Lower lobe of right lung (tissue), 2 donors: ENCODE data around the gene TUBA3E. TPM values are rescaled to one million over a fixed set of nuclear protein-coding genes. Genes with fewer than 3 reads are reported as not detected.
"Not testable (repeated sequence)": the region's sequence is repeated elsewhere in the genome, so short reads cannot be mapped to it uniquely, and the experiment has no call there.

Experiments
- ATAC-seq, 2 donors: fragments of 200-7000 bp; cut with Tn5 transposase; one replicate each; pipeline ENCODE4 v1.9.1; 2020 to 2022; ENCODE audit warnings: mild to moderate bottlenecking in 2 of 2, moderate library complexity in 2 of 2
- DNase-seq: peaks from one replicate; pipeline ENCODE4 v3.0.0-alpha.2; 2020
- H3K27ac ChIP-seq: fragments of 200-600 bp; one replicate; pipeline ENCODE4 v1.8.0; 2022
- H3K27me3 ChIP-seq: fragments of 200-600 bp; one replicate; pipeline ENCODE4 v1.8.0; 2022; ENCODE audit warnings: low read depth
- H3K36me3 ChIP-seq: fragments of 200-600 bp; one replicate; pipeline ENCODE4 v1.8.0; 2022; ENCODE audit warnings: mild to moderate bottlenecking
- H3K4me1 ChIP-seq: fragments of 200-600 bp; one replicate; pipeline ENCODE4 v1.8.0; 2022
- H3K4me3 ChIP-seq: fragments of 200-600 bp; one replicate; pipeline ENCODE4 v1.8.0; 2022; ENCODE audit warnings: mild to moderate bottlenecking
- H3K9me3 ChIP-seq: fragments of 200-600 bp; one replicate; pipeline ENCODE4 v1.8.0; 2022
- intact Hi-C: fragments of 100-400 bp; cut with DNase I; formaldehyde crosslinking; loops from one replicate; pipeline ENCODE4 v1.11.0; 2022
- total RNA-seq: library from RNA; stranded (reverse); fragmentation: NEBNext Ultra II Directional; extraction: Animal tissue kit (Norgen Biotek cat#: 25700); gene quantifications from one replicate; pipeline ENCODE4 v1.2.1, GENCODE V29; 2021
- TF ChIP-seq, protein P1 (sequence below): fragments of 200-600 bp; IDR thresholded peaks from one replicate; pipeline ENCODE4 v1.8.0; 2022; ENCODE audit warnings: antibody characterized with exemption, mild to moderate bottlenecking
- donor health status: DM: no; HTN: yes; CAD: no; lungs with severe emphysema.

TUBA3E gene
- total RNA-seq, 1 donor from 2014 or later: not detected

DNA sequence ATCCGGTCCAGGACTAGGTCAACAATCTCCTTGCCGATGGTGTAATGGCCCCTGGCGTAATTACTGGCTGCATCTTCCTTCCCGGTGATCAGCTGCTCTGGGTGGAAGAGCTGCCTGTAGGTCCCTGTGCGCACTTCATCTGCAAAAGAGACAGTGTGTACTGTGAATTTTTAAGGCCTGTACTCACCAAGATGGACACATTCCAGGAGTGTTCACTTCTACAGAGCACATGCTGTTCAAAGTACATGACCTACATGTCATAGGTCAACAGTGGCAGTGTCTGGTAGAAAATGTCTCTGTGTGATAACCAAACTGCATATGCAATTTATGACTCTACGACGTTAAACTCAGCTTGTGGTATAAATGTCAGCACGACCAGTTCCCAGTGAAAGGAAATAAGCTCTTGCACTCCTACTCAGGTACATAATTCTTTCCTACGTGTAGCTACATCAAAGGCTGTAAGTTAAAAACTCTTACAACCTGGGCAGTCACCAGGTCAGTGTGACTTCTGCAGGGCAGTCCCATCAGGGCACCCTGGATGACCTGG is 3.1 kb downstream of the TUBA3E start:
- H3K9me3 ChIP-seq, H3K4me3 ChIP-seq, ATAC-seq, H3K27me3 ChIP-seq, DNase-seq, H3K36me3 ChIP-seq, H3K4me1 ChIP-seq, H3K27ac ChIP-seq, intact Hi-C loops: not testable (repeated sequence)

DNA sequence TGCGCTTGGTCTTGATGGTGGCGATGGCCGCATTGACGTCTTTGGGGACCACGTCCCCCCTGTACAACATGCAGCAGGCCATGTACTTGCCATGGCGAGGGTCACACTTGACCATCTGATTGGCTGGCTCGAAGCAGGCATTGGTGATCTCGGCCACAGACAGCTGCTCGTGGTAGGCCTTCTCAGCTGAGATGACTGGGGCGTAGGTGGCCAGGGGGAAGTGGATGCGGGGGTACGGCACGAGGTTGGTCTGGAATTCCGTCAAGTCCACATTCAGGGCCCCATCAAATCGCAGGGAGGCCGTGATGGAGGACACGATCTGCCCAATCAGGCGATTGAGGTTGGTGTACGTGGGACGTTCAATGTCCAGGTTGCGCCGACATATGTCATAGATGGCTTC is 4.4 kb downstream of the TUBA3E start:
- H3K36me3 ChIP-seq, ATAC-seq, DNase-seq, H3K27ac ChIP-seq, intact Hi-C loops, H3K4me1 ChIP-seq, H3K4me3 ChIP-seq, H3K9me3 ChIP-seq, H3K27me3 ChIP-seq: not testable (repeated sequence)

DNA sequence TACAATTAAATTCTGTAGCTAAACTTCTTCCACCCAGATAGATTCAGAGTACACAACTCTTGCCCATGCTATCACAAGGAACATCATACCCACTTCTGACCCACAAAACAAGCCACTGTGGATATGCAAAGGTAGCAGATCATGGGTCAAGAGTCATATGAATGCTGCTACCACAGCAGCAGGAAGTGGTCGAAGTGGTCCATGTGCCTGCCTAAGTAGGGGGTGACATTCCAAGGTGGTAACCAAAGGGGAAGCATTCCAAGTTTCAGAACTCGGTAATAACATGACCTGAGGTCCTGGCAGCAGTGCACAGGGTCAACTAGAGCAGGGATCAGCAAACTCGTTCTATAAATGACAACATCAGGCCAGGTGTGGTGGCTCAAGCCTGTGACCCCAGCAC is 5.8 kb downstream of the TUBA3E start:
- H3K4me1 ChIP-seq, intact Hi-C loops, ATAC-seq, H3K27ac ChIP-seq, H3K27me3 ChIP-seq, H3K36me3 ChIP-seq, H3K9me3 ChIP-seq, DNase-seq, H3K4me3 ChIP-seq: not testable (repeated sequence)

DNA sequence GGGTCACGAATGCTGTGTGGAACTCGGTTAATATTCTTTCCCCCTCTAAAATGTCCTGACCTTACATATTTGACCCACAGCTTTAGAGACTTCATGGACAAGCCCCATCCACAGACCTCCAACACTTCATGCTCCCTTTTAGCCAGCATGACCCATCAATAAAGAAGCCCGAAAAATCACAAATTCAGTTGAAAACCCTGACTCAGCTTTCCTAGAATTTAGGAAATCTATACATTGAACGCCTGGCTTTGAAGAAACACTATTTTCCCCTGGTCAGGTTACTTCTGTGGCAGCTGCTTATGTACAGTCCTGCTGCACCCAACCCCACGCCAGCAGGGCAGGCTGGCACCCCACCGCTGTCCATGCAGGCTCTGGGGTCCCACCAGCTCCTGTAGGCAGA is 6.9 kb downstream of the TUBA3E start:
- H3K36me3 ChIP-seq, H3K4me3 ChIP-seq, intact Hi-C loops, DNase-seq, H3K4me1 ChIP-seq, ATAC-seq, H3K27me3 ChIP-seq, H3K9me3 ChIP-seq, H3K27ac ChIP-seq: not testable (repeated sequence)

DNA sequence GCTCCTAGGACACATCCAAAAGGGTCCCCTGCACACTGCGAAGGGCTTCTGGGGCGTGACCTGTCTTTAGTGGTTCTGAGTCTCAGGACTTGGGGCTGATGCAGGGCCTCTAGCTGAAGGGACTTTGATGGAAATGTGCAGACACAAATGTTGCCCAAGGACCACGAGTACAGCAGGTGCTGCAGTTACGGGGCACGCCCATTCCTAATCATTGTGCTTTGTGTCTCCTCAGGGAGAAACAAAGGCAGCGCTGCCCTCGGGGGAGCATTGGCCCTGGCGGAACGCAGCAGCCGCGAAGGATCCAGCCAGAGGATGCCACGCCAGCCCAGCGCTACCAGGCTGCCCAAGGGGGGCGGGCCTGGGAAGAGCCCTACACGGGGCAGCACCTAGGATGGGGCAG is 8.0 kb downstream of the TUBA3E start:
- TF ChIP-seq, protein P1, sequence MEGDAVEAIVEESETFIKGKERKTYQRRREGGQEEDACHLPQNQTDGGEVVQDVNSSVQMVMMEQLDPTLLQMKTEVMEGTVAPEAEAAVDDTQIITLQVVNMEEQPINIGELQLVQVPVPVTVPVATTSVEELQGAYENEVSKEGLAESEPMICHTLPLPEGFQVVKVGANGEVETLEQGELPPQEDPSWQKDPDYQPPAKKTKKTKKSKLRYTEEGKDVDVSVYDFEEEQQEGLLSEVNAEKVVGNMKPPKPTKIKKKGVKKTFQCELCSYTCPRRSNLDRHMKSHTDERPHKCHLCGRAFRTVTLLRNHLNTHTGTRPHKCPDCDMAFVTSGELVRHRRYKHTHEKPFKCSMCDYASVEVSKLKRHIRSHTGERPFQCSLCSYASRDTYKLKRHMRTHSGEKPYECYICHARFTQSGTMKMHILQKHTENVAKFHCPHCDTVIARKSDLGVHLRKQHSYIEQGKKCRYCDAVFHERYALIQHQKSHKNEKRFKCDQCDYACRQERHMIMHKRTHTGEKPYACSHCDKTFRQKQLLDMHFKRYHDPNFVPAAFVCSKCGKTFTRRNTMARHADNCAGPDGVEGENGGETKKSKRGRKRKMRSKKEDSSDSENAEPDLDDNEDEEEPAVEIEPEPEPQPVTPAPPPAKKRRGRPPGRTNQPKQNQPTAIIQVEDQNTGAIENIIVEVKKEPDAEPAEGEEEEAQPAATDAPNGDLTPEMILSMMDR: no peak
- Histone ChIP-seq H3K27me3 (no peaks in the 10 kb centered on the region), H3K9me3 (no peaks in the 10 kb centered on the region), H3K4me3 (no peak overlapping the region), H3K36me3 (peaks cover 4% of the 10 kb centered on the region), H3K27ac (no peak overlapping the region), H3K4me1 (no peaks in the 10 kb centered on the region)
- ATAC-seq (peak in 1 of 2 donors; percentile 7), DNase-seq (no peak)
- intact Hi-C loops: no loop called here

DNA sequence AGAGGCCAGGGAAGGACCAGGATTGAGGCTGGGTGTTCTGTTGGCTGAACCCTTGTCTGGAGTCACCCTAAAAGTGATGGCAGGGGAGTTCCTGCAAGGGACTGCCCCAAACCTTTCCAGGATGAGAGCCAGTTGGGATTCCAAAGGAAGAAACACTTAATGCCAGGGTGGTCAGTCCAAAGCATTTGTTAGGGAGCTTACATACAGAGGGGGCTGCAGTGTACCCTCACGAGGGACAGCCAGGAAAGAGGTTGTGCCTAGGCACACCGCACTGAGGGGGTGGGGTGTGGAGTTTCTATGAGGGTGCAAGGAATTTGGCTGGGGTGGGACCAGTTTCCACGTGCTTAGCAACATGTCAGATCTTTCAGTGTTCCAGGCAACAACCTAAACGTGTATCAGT is 9.3 kb downstream of the TUBA3E start:
- DNase-seq, H3K9me3 ChIP-seq, intact Hi-C loops, H3K27ac ChIP-seq, H3K4me3 ChIP-seq, H3K27me3 ChIP-seq, H3K4me1 ChIP-seq, H3K36me3 ChIP-seq, ATAC-seq: not testable (repeated sequence)

DNA sequence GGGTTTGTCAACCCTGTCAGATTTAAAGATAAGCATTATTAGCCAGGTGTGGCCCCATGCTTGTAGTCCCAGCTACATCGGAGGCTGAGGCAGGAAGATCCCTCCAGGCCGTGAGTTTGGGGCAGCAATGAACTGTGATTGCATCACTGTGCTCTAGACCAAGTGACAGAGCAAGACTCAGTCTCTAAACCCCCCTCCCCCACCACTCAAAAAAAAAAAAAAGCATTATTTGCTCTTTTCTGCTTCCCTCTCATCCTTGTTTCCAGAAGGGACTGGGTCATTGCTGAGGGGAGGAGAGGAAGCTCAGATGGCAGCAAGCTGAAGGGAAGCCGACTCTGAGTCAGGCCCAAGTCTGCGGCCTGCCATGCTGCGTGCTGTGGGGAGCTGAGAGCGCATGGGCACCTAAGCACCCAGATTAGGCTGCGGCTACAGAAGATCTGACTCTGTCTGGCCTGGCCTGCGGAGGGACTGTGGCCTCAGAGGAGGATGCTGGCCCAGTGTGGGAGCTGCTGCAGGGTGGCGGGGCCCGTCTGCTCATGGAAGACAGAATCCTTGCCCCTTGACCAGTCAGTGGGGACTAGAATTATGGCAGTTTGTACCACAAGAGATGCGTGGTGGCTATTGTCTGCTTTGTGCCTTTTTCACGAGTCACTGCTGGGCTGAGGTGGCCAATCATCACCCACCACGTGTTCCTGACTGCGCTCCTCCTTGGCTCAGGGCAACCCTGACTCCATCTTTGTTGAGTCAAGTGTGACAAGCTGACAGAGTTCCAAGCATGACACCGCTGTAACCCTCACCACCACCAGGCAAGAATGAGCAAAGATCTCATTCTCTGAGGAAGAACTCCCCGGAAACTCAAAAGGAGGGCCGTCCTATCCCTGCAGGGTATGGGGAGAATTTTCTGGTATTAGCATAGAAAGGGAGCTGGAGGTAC is 10.1 kb downstream of the TUBA3E start:
- H3K9me3 ChIP-seq, ATAC-seq, DNase-seq, H3K4me1 ChIP-seq, H3K4me3 ChIP-seq, intact Hi-C loops, H3K36me3 ChIP-seq, H3K27ac ChIP-seq, H3K27me3 ChIP-seq: not testable (repeated sequence)

DNA sequence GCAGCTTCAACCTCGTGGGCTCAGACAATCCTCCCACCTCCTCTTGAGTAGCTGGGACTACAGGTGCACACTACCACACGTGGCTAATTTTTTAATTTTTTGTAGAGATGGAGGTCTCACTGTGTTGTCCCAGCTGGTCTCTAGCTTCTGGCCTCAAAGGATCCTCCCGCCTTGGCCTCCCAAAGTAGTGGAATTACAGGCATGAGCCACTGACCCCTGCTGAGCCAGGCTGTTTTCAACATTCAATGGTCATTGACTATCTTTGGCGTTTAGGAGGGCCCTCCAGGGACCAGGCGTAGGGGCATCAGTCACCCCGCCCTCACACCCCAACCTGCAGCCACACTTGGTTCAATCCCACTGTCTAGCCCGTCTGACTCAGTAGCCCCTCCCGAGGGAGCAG is 11.0 kb downstream of the TUBA3E start:
- peaks cover 4% of the 10 kb centered on the region for H3K36me3 ChIP-seq
- no peaks in the 10 kb centered on the region for H3K27me3 ChIP-seq
- peaks cover 10% of the 10 kb centered on the region for H3K4me1 ChIP-seq
- H3K4me3 ChIP-seq: no peak overlapping the region
- TF ChIP-seq, protein P1: no peak
- H3K27ac ChIP-seq: no peak overlapping the region
- H3K9me3 ChIP-seq: no peaks in the 10 kb centered on the region
- intact Hi-C loops: no loop called here
- no peak for DNase-seq
- no peak for ATAC-seq
